Measurements from ENCODE around the gene ACER1. TPM values are rescaled to one million over a fixed set of nuclear protein-coding genes. Genes with fewer than 3 reads are reported as not detected.
"Not testable (repeated sequence)": the region's sequence is repeated elsewhere in the genome, so short reads cannot be mapped to it uniquely, and the experiment has no call there.

ACER1 gene
- total RNA-seq, 1 experiment from 2014 or later, result not detected

- H3K27me3 ChIP-seq (ENCODE audit: control insufficient read depth, insufficient read depth, low read length), result no peaks in the 10 kb centered on the region
- peak; percentile 77 for DNase-seq
- no peaks in the 10 kb centered on the region for H3K36me3 ChIP-seq (replicated peaks; ENCODE audit: control insufficient read depth, insufficient read depth, low read length)
- H3K4me3 ChIP-seq (ENCODE audit: insufficient read depth, low read depth, low read length), result no peak overlapping the region
Measured at GRCh38 chr19:6340493-6341201, 7.2 kb upstream of the ACER1 start.

- no peak for DNase-seq
- Histone ChIP-seq H3K36me3 (replicated peaks; ENCODE audit: control insufficient read depth, insufficient read depth, low read length) (no peaks in the 10 kb centered on the region), H3K27me3 (ENCODE audit: control insufficient read depth, insufficient read depth, low read length) (no peaks in the 10 kb centered on the region), H3K4me3 (ENCODE audit: insufficient read depth, low read depth, low read length) (no peak overlapping the region)
Measured at GRCh38 chr19:6334490-6335285, 1.3 kb upstream of the ACER1 start.

DNA sequence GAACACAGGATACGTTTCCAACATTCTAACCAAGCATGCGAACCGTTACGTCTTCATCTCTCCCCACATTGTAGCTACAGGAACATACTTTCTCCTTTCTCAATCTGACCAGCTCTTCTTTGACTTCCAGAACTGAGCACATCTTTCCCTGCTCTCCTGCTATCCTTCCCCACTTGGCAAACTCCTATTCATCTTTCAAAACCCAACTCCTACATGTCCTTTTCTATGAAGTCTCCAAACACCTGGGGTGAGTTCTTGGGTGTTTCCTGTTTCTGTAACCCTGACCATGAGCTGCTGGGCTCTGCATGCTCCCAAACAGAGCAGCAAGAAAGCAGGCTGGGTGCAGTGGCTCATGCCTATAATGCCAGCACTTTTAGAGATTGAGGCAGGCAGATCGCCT, 6.6 kb downstream of the ACER1 start:
- no peak for DNase-seq
- H3K36me3 ChIP-seq (replicated peaks; ENCODE audit: control insufficient read depth, insufficient read depth, low read length), result no peaks in the 10 kb centered on the region
- H3K4me3 ChIP-seq (ENCODE audit: insufficient read depth, low read depth, low read length), result no peak overlapping the region
- H3K27me3 ChIP-seq (ENCODE audit: control insufficient read depth, insufficient read depth, low read length), result peaks cover 2% of the 10 kb centered on the region; the same call in 1 of the 2 replicates

- DNase-seq, result no peak
- H3K4me3 ChIP-seq (ENCODE audit: insufficient read depth, low read depth, low read length), result no peak overlapping the region
- no peaks in the 10 kb centered on the region for H3K36me3 ChIP-seq (replicated peaks; ENCODE audit: control insufficient read depth, insufficient read depth, low read length)
- peaks cover 2% of the 10 kb centered on the region; the same call in 1 of the 2 replicates for H3K27me3 ChIP-seq (ENCODE audit: control insufficient read depth, insufficient read depth, low read length)
Measured at GRCh38 chr19:6325614-6326013, 7.8 kb downstream of the ACER1 start.

DNA sequence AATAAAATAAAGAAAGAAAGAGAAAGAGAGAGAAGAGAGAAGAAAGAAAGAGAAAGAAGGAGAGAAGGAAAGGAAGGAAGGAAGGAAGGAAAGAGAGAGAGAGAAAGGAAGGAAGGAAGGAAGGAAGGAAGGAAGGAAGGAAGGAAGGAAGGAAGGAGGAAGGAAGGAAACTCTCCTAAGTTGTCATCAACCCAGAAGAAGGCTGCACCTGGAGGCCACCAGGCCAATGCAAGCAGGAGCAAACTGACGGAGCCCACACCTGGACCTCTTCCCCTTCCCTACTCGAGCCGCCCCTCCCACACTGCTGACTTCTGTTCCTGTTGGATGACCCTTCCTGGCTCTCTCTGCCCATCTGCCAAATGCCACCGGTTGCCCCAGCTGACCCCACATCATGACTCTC, 8.7 kb downstream of the ACER1 start:
- no peak for DNase-seq
- Histone ChIP-seq H3K27me3 (ENCODE audit: control insufficient read depth, insufficient read depth, low read length) (peaks cover 2% of the 10 kb centered on the region; the same call in 1 of the 2 replicates), H3K4me3 (ENCODE audit: insufficient read depth, low read depth, low read length) (no peak overlapping the region), H3K36me3 (replicated peaks; ENCODE audit: control insufficient read depth, insufficient read depth, low read length) (no peaks in the 10 kb centered on the region)

DNA sequence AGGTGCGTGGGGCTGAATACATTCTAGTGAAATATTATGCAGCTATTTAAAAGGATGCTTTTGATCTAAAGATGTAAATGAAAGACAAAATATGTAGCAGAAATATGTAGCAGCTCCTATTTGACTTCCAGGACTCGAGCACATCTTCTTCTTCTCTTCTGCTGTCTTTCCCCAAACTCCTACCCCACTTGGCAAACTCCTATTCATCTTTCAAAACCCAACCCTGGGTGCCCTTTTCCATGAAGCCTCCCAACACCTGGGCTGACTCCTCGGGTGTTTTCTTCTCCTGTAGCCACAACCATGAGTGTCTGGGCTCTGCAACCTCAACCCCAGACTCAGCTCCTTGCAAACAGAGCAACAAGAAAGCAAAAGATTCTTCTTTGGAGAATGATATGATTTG, 11.1 kb downstream of the ACER1 start:
- Histone ChIP-seq H3K27me3 (ENCODE audit: control insufficient read depth, insufficient read depth, low read length) (peaks cover 2% of the 10 kb centered on the region; the same call in 1 of the 2 replicates), H3K36me3 (replicated peaks; ENCODE audit: control insufficient read depth, insufficient read depth, low read length) (no peaks in the 10 kb centered on the region), H3K4me3 (ENCODE audit: insufficient read depth, low read depth, low read length) (no peak overlapping the region)
- DNase-seq, result no peak

- H3K27me3 ChIP-seq (ENCODE audit: control insufficient read depth, insufficient read depth, low read length), result no peaks in the 10 kb centered on the region
- DNase-seq, result no peak
- H3K36me3 ChIP-seq (replicated peaks; ENCODE audit: control insufficient read depth, insufficient read depth, low read length), result no peaks in the 10 kb centered on the region
- no peak overlapping the region for H3K4me3 ChIP-seq (ENCODE audit: insufficient read depth, low read depth, low read length)
Measured at GRCh38 chr19:6319376-6319775, 14.0 kb downstream of the ACER1 start.

- no peak for DNase-seq
- H3K27me3 ChIP-seq (ENCODE audit: control insufficient read depth, insufficient read depth, low read length), result no peaks in the 10 kb centered on the region
- no peaks in the 10 kb centered on the region for H3K36me3 ChIP-seq (replicated peaks; ENCODE audit: control insufficient read depth, insufficient read depth, low read length)
- H3K4me3 ChIP-seq (ENCODE audit: insufficient read depth, low read depth, low read length), result no peak overlapping the region
Measured at GRCh38 chr19:6318772-6319171, 14.6 kb downstream of the ACER1 start.

DNA sequence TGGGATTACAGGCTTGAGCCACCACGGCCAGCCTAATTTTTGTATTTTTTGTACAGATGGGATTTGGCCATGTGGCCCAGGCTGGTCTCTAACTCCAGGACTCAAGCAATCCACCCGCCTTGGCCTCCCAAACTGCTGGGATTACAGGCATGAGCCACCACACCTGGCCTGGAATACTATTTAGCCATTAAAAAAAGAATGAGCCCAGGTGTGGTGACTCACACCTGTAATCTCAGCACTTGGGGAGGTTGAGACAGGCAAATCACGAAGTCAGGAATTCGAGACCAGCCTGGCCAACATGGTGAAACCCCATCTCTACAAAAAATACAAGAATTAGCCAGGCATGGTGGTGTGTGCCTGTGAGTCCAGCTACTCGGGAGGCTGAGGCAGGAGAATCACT, 17.8 kb downstream of the ACER1 start:
- H3K4me3 ChIP-seq (ENCODE audit: insufficient read depth, low read depth, low read length); H3K36me3 ChIP-seq (replicated peaks; ENCODE audit: control insufficient read depth, insufficient read depth, low read length); DNase-seq; H3K27me3 ChIP-seq (ENCODE audit: control insufficient read depth, insufficient read depth, low read length): not testable (repeated sequence)

DNA sequence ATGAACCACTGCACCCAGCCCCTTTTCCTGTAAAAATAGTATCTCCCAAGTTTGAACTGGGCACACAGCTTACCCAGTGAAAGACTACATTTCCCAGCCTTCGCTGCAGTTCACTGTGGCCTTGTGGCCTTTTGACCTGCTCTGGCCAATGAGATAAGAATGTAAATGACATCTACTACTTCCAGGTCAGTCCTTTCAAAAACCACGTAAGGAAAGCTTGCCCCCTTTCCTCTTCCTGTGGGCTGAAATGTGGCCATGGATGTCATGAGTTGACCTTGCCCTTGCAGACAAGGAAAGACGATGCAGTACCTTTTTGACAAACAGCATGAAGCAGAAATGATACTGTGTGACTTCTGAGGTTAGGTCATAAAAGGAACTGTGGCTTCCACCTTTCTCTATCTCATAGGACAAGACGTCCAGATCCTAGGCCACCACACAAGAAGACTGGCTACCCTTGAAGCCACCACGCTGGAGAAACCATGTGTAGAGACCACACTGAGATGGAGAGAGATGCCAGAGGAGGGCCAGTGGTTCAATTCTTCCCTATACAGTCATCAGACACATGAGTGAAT, 19.9 kb downstream of the ACER1 start:
- Histone ChIP-seq H3K4me3 (ENCODE audit: insufficient read depth, low read depth, low read length) (no peak overlapping the region), H3K27me3 (ENCODE audit: control insufficient read depth, insufficient read depth, low read length) (no peaks in the 10 kb centered on the region), H3K36me3 (replicated peaks; ENCODE audit: control insufficient read depth, insufficient read depth, low read length) (no peaks in the 10 kb centered on the region)
- DNase-seq, result no peak

DNA sequence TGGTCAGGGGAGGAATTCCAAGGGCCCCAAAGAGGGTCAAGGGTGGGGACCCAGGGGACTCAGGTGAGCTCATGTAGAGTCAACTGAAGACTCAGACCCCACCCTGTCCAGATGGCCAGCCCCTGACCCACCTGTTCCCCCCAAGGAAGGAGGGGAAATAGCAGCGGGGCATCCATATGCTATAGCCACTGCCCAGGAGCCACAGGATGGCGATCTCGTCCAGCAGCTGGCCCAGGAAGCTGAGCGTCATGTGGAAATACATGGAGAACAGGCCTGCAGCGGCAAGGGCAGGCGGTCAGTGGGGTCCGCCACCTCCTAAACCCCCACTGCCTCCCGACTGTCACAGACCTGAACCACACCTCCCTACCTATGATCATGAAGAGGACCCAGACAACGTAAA, 21.4 kb downstream of the ACER1 start:
- no peaks in the 10 kb centered on the region for H3K36me3 ChIP-seq (replicated peaks; ENCODE audit: control insufficient read depth, insufficient read depth, low read length)
- DNase-seq, result peak; percentile 54
- no peak overlapping the region for H3K4me3 ChIP-seq (ENCODE audit: insufficient read depth, low read depth, low read length)
- H3K27me3 ChIP-seq (ENCODE audit: control insufficient read depth, insufficient read depth, low read length), result no peaks in the 10 kb centered on the region

DNA sequence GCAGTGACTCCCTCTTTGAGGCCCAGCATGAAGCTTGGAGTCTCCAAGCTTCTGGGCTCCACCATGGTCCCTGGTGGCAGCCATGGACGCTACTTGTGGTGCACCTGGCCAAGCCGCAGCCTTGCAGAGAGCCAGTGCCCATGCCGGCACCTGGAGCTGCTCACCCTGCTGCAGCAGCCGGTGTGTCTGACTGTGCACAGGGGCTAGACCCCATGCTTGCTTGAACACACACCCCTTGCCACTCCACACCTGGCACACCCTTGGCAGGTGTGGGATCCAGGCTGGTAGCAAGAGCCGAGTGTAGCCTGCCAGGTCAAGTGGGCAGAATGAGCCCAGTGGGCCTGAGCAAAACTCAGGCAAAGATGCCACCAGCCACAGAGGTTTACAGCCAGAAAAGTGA, 35.0 kb downstream of the ACER1 start:
- no peak for DNase-seq
- no peaks in the 10 kb centered on the region for H3K36me3 ChIP-seq (replicated peaks; ENCODE audit: control insufficient read depth, insufficient read depth, low read length)
- H3K27me3 ChIP-seq (ENCODE audit: control insufficient read depth, insufficient read depth, low read length), result no peaks in the 10 kb centered on the region
- no peak overlapping the region for H3K4me3 ChIP-seq (ENCODE audit: insufficient read depth, low read depth, low read length)

GRCh38 chr19:6297202-6297601, 36.2 kb downstream of the ACER1 start:
- Histone ChIP-seq H3K27me3 (ENCODE audit: control insufficient read depth, insufficient read depth, low read length) (no peaks in the 10 kb centered on the region), H3K36me3 (replicated peaks; ENCODE audit: control insufficient read depth, insufficient read depth, low read length) (no peaks in the 10 kb centered on the region), H3K4me3 (ENCODE audit: insufficient read depth, low read depth, low read length) (no peak overlapping the region)
- DNase-seq, result no peak

DNA sequence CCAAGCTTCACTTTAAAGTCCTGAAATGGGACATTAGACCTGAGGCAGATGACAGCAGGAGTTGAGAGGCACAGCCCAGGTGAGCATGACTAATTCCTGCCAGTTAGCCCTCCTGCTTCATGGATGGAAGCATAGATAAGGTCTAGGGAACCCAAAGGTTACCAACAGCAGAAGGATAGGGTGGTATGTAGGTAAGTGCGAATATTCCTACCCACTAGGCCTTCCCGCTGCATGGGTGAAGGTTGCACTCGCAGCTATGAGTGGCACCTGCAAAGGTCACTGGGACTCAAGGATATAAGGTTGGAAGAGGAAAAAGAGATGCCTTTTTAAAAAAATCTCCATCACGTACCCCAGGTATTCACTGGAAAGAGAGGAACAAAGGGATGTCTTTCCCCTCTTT, 41.4 kb downstream of the ACER1 start:
- Histone ChIP-seq H3K36me3 (replicated peaks; ENCODE audit: control insufficient read depth, insufficient read depth, low read length) (no peaks in the 10 kb centered on the region), H3K27me3 (ENCODE audit: control insufficient read depth, insufficient read depth, low read length) (no peaks in the 10 kb centered on the region), H3K4me3 (ENCODE audit: insufficient read depth, low read depth, low read length) (no peak overlapping the region)
- no peak for DNase-seq

- DNase-seq, result no peak
- no peak overlapping the region for H3K4me3 ChIP-seq (ENCODE audit: insufficient read depth, low read depth, low read length)
- no peaks in the 10 kb centered on the region for H3K27me3 ChIP-seq (ENCODE audit: control insufficient read depth, insufficient read depth, low read length)
- no peaks in the 10 kb centered on the region for H3K36me3 ChIP-seq (replicated peaks; ENCODE audit: control insufficient read depth, insufficient read depth, low read length)
Measured at GRCh38 chr19:6288737-6289136, 44.7 kb downstream of the ACER1 start.

All from H7 (cell line).